Measurements from ENCODE around the gene ACSL5. TPM values are rescaled to one million over a fixed set of nuclear protein-coding genes. Genes with fewer than 3 reads are reported as not detected.
A peak's percentile ranks its signal among the peaks of the same experiment; 100 is the strongest.
"Not testable (repeated sequence)": the region's sequence is repeated elsewhere in the genome, so short reads cannot be mapped to it uniquely, and the experiment has no call there.

The ACSL5 gene
- total RNA-seq, 1 donor: 27.5 TPM

DNA sequence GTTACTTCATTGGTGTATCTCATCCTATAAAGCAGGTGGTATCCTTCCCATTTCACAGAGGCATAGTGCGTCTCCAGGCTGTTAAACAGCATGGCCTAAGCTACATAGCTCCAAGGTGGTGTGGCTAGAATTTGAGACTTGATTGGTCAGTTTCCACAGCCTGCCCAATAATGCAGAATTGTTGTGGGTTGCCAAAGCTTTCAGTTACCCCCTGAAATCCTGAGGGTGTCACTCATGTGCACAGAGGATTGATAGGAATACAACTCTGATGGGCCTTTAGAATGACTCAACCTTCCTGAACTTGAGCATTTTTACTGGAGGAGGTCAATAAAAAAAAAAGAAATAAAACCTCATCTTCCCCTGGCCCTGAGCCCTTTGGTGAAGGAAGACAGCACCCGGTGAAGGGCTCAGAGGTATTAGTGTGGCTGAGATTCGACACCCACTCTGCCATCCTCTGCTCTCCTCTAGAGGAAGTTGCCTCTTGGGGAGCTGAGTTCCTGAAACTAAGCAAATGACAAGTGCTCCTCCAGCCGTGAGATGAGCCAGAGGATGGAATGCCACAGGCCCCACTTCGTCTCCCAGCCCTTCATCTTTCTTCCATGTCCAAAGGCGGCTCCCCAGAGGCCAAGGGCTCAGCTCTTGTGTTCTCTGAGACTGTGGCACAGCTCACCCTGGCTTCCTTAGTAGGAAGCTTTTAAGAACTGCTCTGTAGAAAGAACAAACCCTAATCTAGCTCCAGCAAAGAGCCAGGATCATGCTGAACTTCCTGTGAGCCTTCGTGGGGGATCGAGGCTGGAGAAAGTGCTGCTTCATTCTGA is 1.0 kb downstream of the ACSL5 start:
- DNase-seq (ENCODE audit: low read depth in 2 of 3, low spot score in 2 of 3): peak in 2 of 3 donors; percentile 24 to 42

DNA sequence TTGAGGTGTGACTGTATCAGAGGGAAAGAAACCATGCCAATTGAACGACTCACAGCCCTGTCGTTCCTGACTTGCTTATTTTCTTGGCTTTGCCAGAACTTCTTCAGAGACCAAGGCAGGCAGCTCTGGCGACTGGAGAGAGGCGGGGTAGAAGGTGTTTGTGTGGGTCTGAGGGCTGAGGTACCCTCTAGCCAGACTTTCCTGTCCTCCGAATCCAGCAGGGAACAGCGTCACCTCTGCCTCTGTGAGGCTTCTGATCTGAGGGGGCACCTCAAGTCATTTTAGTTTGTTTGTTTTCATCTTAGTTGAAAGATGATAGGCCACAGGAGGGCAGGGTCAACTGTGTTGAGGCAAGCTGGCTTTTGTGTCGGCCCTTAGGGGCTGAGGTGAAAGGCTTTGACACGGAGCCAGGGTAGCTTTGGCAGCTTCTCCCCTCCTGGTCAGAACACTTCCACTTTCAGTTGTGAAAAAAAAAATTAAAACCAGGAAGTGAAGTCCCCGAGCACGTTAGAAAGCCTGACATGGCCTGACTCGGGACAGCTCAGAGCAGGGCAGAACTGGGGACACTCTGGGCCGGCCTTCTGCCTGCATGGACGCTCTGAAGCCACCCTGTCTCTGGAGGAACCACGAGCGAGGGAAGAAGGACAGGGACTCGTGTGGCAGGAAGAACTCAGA is 1.9 kb downstream of the ACSL5 start:
- peak in 2 of 3 donors; percentile 71 to 86 for DNase-seq (ENCODE audit: low read depth in 2 of 3, low spot score in 2 of 3)

DNA sequence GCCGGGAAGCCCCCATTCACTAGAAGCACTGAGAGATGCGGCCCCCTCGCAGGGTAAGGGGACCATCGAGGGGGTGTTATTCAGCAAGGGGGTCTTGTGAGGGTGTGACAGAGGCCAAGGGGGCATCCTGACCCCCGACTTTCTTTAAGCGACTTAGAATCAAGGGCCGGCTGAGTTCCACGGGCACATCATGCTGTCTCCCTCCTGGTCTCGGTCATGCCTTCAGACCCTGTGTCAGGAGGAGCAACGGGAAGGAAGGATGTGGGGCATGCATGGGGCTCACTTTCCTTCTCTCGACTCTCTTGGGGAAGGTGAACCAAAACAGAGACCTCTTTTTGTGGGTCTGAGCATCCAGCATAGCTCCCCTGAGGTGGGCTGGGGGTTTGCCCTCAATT is 2.5 kb downstream of the ACSL5 start:
- peak in 1 of 3 donors; percentile 18 for DNase-seq (ENCODE audit: low read depth in 2 of 3, low spot score in 2 of 3)

DNA sequence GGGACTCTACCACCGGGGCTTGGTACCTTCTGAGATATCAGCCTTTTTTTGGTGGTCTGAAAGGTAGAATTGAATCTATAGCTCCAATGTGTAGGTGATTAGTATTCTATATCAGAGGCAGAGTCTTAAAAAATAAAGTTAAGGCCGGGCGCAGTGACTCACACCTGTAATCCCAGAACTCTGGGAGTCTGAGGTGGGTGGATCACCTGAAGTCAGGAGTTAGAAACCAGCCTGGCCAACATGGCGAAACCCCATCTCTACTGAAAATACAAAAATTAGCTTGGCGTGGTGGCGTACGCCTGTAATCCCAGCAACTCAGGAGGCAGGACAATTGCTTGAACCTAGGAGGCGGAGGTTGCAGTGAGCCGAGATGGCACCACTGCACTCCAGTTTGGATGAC is 3.2 kb downstream of the ACSL5 start:
- DNase-seq (ENCODE audit: low read depth in 2 of 3, low spot score in 2 of 3): not testable (repeated sequence)

DNA sequence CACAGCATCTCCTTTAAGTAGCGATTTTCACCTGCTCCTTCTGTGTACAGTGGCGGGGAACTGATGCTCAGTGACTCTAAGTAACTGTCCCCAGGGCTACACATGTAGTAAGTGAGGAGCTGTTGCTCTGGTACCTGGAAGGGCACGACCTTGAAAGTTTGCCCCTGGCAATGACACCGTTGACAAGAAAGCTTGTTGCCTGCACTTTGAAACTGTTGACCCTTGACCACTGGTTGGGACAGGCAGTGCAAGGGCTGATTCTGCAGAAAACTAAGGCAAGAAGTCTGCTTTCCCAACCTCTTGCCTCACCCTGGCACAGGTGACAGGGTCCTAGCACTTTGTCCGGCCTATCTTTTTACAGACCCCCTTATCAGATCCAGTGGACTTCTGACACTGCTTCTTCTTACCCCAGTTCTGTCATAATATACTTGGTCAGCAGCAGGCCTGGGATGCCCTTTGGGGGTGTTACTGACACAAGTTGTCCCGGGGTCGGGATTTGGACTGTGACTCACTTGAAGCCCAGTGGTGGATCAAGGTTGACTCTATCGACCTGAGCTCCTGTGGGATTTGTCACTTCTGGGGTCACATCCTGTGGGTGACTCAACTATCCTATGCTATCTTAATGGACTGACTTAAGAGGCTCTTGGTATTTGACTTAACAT is 5.8 kb downstream of the ACSL5 start:
- no peak for DNase-seq (ENCODE audit: low read depth in 2 of 3, low spot score in 2 of 3)

DNA sequence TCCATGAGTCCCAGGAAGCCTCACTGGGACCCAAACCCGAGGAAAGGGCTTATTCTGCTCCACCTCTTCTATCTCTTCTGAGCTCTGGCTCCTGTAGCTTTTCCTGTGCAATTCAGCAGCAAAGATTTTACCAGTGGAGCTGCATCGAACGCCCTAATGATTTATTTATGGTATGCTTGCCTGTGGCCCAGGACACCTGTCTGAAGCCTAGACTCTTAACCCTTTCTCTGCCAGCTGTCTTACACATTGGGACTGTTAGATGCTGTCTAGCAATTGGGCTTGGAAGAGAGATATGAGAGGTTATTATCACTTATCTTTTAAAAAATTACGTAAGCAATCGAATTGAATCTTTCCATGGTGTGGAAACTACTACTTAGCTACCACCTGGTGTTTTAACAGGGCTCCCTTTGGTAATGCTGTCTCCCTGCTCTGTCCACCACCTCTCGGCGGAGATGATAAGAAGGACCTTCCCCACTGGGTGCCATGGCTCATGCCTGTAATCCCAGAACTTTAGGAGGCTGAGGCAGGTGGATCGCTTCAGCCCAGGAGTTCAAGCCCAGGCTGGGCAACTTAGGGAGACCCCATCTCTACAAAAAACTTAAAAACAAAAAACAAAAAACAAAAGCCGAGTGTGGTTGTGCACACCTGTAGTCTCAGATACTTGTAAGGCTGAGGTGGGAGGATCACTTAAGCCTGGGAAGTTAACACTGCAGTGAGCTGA is 8.8 kb downstream of the ACSL5 start:
- no peak for DNase-seq (ENCODE audit: low read depth in 2 of 3, low spot score in 2 of 3)

DNA sequence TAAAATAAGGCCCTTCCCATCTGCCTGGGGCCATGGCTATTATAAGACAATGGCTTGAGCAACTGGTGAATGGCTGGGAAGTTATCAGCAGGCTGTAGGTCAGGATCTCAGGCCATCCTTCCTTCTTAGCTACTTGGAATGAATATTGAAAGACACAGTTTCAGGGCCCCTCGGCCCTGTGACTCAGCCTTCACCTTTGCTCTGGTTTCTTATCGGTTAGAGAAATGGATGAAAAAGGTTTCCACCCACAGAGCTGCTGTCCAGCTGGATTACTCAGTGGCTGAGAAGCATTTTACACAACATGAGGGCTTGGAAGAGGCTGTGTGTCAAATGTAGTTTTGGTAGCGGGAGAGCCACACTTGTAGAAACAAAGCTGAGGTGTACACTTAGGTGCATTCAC is 9.4 kb downstream of the ACSL5 start:
- DNase-seq (ENCODE audit: low read depth in 2 of 3, low spot score in 2 of 3): no peak

DNA sequence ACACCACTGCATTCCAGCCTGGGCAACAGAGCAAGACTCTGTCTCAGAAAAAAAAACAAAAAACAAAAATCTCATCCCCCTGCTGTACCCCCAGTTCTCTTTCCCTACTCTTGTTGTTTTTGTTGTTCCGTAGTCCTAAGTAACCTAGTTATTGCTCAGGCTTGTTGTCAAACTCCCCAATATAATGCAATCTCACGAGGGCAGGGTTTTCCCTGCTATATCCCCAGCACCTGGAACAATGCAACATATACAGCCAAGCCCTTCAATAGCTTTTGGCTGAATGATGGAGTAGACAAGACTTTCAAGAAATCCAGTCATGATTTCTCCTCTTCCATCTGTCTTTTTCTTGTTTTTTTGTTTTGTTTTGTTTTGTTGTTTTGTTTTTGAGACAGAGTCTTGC is 10.2 kb downstream of the ACSL5 start:
- no peak for DNase-seq (ENCODE audit: low read depth in 2 of 3, low spot score in 2 of 3)

DNA sequence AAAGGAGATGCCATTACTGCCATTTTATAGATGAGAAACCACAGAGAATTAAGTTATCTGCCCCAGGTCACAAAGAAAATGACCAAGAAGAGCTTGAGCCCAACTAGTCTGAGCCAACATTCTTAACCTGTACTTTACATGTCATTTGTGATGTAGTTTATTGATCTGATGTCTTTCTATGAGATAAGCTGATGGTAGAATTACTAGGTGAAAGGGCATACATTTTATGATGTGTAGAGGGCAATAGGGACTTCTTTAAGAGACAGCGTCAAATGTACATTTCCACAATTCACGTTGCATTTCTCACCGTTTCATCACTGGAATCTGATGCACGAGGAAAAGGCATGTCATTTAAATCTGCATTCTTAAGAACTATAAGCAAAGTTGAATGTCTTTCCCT is 11.3 kb downstream of the ACSL5 start:
- DNase-seq (ENCODE audit: low read depth in 2 of 3, low spot score in 2 of 3): no peak

DNA sequence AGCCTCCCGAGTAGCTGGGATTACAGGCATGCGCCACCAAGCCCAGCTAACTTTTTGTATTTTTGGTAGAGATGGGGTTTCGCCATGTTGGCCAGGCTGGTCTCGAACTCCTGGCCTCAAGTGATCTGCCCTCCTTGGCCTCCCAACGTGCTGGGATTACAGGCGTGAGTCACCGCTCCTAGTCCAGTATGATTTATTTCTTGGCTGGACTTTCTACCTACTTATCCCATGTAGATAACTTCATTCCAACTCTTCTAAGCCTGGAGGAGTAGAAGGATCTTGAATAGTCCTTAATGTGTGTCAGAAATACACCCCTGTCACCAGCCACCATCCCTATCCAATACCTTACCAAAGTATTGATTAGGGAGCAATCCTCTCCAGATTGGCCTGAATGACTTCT is 14.1 kb downstream of the ACSL5 start:
- not testable (repeated sequence) for DNase-seq (ENCODE audit: low read depth in 2 of 3, low spot score in 2 of 3)

DNA sequence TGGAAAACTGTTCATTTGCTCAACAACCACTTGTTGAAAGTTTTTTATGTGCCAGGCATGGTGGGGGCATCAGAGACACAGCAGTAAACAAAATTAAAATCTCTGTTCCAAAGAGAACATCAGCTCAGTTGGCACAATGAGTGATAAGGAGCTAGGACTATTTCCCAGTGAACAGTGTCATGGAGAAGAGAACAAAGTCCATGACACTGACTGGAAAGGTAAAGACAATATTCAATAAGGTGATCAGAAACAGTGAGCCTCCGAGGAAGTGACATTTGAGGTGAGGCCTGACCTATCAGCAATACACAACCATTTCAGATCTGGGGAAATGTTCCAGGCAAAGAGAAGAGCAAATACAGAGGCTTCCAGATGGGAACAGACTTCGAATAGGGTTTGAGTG is 14.6 kb downstream of the ACSL5 start:
- DNase-seq (ENCODE audit: low read depth in 2 of 3, low spot score in 2 of 3): no peak

DNA sequence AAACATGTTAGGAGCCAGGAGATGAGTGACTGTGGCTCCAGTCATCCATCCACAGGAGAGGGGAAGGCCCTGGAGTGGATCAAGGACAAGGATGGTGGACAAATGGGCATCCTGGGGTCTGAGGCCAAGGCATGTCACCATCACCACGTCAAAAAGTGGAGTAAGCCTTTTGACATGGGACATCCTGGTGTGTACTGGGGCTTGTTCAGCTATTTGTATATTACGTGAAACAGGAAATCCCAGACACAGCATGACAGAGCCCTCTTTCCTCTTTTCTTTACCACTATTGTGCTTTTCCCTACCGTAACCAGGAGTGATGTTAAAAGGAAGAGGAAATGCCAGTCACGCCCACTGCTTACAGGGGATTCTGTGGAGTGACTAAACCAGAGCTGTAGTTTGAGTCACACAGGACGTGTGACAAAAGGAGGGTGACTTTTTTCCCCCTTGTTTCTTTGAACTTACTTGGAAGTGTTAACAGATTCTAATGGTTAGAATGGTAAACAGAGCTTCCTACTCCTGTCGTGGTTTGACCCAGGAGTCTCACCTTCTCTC is 15.4 kb downstream of the ACSL5 start:
- DNase-seq (ENCODE audit: low read depth in 2 of 3, low spot score in 2 of 3): peak in 2 of 3 donors; percentile 54 to 62

DNA sequence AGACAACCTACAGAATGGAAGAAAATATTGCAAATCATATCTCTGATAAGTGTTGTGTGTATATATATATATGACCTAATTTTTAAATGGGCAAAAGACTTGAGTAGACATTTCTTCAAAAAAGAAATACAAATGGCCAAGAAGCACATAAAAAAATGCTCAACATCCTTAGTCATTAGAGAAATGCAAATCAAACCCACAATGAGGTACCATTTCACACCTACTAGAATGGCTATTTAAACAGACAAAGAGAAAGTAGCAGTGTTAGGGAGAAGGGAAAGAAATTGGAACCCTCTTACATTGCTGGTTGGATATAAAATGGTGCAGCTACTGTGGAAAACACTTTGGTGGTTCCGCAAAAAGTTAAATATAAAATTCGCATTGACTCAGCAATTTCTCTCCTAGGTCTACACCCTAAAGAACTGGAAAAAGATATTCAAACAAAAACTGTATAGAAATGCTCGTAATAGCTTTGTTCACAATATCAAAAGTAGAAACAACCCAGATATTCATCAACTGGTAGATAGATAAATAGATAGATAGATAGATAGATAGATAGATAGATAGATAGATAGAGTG is 16.3 kb downstream of the ACSL5 start:
- DNase-seq (ENCODE audit: low read depth in 2 of 3, low spot score in 2 of 3): no peak

DNA sequence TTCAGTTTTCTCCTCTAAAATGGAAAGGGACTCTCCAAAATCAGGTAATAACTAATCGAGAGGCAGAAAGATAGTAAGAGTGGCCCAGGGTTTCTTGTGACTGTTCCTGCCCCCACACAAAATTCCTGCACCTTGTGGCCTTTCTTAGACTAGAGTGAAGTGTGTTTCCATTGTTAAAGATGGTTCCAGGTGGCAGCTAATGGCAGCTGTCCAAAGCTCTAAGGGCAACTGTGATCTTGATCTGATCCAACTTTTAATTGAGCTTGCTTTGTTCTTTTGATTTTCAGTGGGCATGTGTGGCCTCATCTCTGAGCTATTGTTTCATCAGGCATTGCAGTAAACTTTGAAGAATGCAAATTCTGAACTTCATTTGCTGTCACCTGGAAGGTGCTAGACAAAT is 19.4 kb downstream of the ACSL5 start:
- DNase-seq (ENCODE audit: low read depth in 2 of 3, low spot score in 2 of 3): no peak

DNA sequence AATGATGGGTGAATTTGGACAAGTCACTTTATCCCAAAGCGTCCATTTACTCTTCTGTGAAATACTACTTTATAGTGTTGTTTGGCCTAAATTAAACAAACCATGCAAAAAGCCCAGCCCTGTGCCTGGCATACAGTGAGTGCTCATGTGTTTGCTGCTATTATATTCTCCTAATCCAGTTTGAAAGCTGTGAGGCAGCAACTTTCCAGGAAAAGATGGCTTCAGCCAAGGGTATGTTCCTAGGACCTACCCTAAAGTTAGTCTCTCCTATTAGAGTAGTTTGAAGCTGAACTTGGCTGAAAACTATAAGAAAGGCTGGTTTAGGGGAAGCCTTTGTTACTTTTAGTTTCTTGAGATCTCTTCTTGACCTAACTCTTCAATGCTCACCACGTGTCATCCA is 19.9 kb downstream of the ACSL5 start:
- DNase-seq (ENCODE audit: low read depth in 2 of 3, low spot score in 2 of 3): no peak

DNA sequence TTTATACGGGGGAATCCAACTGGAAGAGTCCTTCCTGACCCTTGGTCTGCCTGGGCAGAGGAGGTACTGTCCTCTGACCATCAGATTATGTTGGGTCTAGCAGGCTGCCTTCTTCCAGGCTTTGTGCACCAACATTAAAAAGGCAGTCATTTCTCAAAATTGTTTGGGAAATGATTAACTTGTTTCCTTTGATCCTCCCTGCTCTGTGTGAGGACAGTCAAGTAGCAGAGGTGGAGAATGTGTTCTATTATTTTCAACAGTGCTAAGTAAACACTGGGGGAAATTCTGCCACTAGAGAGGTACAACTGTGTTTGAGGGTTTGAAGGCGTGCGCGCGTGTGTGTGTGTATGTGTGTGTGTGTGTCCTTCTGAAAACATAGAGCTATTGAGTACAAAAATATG is 20.6 kb downstream of the ACSL5 start:
- no peak for DNase-seq (ENCODE audit: low read depth in 2 of 3, low spot score in 2 of 3)

DNA sequence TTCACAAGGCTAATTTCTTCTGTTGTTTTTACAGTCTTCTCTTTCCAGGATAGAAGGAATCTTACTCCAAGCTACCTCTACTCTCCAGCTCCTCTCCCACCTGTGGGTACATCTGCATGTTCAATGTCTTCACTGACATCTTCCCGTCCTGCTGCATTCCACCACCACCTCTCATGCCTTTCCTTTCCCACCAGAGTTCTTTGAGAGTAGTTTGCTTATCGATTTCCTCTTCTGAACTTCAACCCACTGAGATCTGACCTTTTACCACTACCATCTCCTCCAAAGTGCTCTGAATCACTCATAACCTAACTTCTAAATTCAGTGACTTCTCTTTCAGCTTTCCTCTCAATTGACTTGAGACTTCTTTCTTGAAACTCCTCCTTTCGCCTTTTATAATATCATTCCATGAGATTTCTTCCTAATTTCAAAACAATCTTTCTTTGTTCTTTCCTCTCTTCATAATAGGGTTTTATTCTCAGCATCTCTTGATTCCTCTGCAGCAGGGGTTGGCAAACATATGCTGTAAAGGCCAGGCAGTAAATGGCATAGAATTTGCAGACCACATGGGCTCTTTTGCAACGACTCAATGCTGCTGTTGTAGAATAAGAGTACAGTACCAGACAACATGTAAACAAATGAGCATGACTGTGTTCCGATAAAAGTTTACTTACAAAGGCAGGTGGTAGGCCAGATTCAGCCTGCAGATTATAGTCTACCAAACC is 22.1 kb downstream of the ACSL5 start:
- DNase-seq (ENCODE audit: low read depth in 2 of 3, low spot score in 2 of 3): no peak

DNA sequence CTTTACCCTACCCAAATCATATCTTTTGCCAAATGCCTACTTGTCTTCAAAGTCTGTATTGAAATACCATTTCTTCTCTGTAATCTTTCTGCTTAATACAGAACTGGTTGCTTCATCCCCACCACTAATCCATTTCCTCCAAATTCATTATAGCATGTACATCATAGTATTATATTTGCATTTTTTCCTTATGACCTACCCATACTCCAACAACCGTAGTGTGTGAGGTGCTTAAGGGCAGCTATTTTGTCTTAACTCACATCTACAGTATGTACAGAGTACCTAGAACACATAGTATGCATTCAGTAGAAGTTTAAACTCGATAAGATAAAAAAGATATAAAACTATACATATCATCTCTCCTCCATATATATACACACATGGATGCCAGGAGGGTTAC is 23.7 kb downstream of the ACSL5 start:
- DNase-seq (ENCODE audit: low read depth in 2 of 3, low spot score in 2 of 3): no peak

DNA sequence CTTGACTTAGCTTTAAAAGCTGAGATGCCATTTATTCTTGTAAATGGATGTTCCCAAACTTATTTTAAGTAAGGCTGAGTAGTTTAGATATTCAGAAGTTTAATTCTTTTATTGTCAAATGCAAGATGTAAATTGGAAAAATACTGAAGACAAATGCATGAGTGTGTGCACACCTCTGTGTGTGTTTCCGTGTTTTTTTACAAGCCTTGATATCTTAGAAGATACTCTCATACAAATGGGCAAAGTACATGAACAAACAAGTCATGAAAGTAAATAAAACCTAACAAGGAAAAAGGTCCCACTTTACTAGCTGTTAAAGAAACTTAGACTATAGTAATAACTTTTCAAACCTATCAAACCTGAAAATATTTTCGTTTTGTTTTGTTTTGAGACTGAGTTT is 29.0 kb downstream of the ACSL5 start:
- DNase-seq (ENCODE audit: low read depth in 2 of 3, low spot score in 2 of 3): no peak

DNA sequence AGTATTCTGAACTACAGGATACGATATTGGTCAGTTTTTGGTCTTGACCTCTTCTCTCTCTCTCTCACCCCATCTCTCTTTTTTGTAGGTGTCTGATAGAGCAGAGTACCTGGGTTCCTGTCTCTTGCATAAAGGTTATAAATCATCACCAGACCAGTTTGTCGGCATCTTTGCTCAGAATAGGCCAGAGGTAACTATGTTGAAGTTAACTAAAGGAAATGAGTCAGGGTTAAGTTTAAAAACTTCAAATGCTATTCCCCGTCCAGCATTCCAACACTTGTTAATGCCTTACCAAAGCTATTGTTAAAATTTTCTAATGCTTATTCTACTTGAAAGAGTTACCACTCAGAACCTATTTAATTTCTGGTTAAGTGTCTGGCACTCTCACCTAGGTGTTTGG is 30.7 kb downstream of the ACSL5 start:
- no peak for DNase-seq (ENCODE audit: low read depth in 2 of 3, low spot score in 2 of 3)

All from hematopoietic multipotent progenitor cell (in vitro differentiated cells).